A549 treated with CpdA at 1 μM for 4 hours (cell line): Measurements from ENCODE around the gene ITGB7. TPM values are rescaled to one million over a fixed set of nuclear protein-coding genes. Genes with fewer than 3 reads are reported as not detected.

Experiments
- total RNA-seq: library from RNA; stranded (reverse); fragments of 200-300 nt; extraction: Qiagen RNA extraction; gene quantifications from 5 replicates; pipeline ENCODE4 v1.2.3, GENCODE V29; 2022; ENCODE audit warnings: low read depth

Gene ITGB7
- 0.29 to 0.56 TPM (median 0.45 TPM) in 5 replicates for total RNA-seq

GRCh38 chr12:53207042-53207441 lies at the start of gene ITGB7:
ITGB7 (minus strand) TSS chr12:53207251; CDS start chr12:53200443, 6,808 bp downstream.

GRCh38 chr12:53231921-53232645 lies 25.0 kb upstream of the ITGB7 start, which contains the start of gene RARG:
RARG (minus strand) TSS chr12:53232209; CDS start chr12:53227545, 4,664 bp downstream.

GRCh38 chr12:53180220-53180930 lies 26.7 kb downstream of the ITGB7 start, which contains the start of the genes CSAD and ZNF740:
CSAD (minus strand) TSS chr12:53180925; CDS start chr12:53173470, 7,455 bp downstream.
ZNF740 (plus strand) TSS chr12:53180722; CDS start chr12:53181984, 1,262 bp downstream.

Other genes starting within 250 kb of the ITGB7 start
- gene EIF4B, start 200.8 kb downstream of the ITGB7 start, total RNA-seq = 250 to 461 TPM (median 286 TPM) in 5 replicates
- gene TNS2, start 157.2 kb downstream of the ITGB7 start, total RNA-seq = 11.2 to 16.8 TPM (median 13.0 TPM) in 5 replicates
- 33.3 to 38.3 TPM (median 38.0 TPM) in 5 replicates for gene SPRYD3, start 127.9 kb downstream of the ITGB7 start, total RNA-seq
- 148 to 241 TPM (median 237 TPM) in 5 replicates for gene IGFBP6, start 109.6 kb downstream of the ITGB7 start, total RNA-seq
- 0.17 to 0.24 TPM (median 0.21 TPM) in 4 of 5 replicates, not detected in the other for gene SOAT2, start 103.8 kb downstream of the ITGB7 start, total RNA-seq
- 13.0 to 17.4 TPM (median 14.9 TPM) in 5 replicates for gene ZNF740, start 26.5 kb downstream of the ITGB7 start, total RNA-seq
- 4.3 to 7.9 TPM (median 5.4 TPM) in 5 replicates for gene CSAD, start 26.3 kb downstream of the ITGB7 start, total RNA-seq
- gene RARG, start 25.0 kb upstream of the ITGB7 start, total RNA-seq = 25.8 to 32.8 TPM (median 30.4 TPM) in 5 replicates
- 18.7 to 21.3 TPM (median 19.6 TPM) in 5 replicates for gene ESPL1, start 61.0 kb upstream of the ITGB7 start, total RNA-seq
- gene PFDN5, start 88.3 kb upstream of the ITGB7 start, total RNA-seq = 469 to 566 TPM (median 535 TPM) in 5 replicates
- gene MYG1, start 92.4 kb upstream of the ITGB7 start, total RNA-seq = 75.0 to 112 TPM (median 95.8 TPM) in 5 replicates
- 77.3 to 86.9 TPM (median 80.2 TPM) in 5 replicates for gene AAAS, start 114.4 kb upstream of the ITGB7 start, total RNA-seq
- 0.02 to 0.06 TPM in 2 of 5 replicates, not detected in the others for gene SP7, start 129.1 kb upstream of the ITGB7 start, total RNA-seq
- gene SP1, start 172.9 kb upstream of the ITGB7 start, total RNA-seq = 18.8 to 25.1 TPM (median 24.2 TPM) in 5 replicates
- gene AMHR2, start 216.6 kb upstream of the ITGB7 start, total RNA-seq = 1.1 to 2.7 TPM (median 1.8 TPM) in 5 replicates
- gene PRR13, start 234.5 kb upstream of the ITGB7 start, total RNA-seq = 303 to 418 TPM (median 388 TPM) in 5 replicates
- gene PCBP2, start 244.9 kb upstream of the ITGB7 start, total RNA-seq = 640 to 686 TPM (median 662 TPM) in 5 replicates